Measurements from ENCODE around the gene AWAT2. TPM values are rescaled to one million over a fixed set of nuclear protein-coding genes. Genes with fewer than 3 reads are reported as not detected.

AWAT2 gene
- not detected in 2 replicates for total RNA-seq

GRCh38 chrX:70049925-70050324, at the start of gene AWAT2:
Gene AWAT2, minus strand, starts transcription at chrX:70049938. Its CDS starts 6 bp downstream, at chrX:70049932.
- no peaks in the 10 kb centered on the region for H3K4me1 Mint-ChIP-seq (ENCODE audit: low read depth)
- peaks cover 7% of the 10 kb centered on the region for H3K27me3 Mint-ChIP-seq (ENCODE audit: insufficient read depth)
- intact Hi-C loops (cut with micrococcal nuclease) = no loop called here
- no peaks in the 10 kb centered on the region for H3K9me3 Mint-ChIP-seq
- H3K36me3 Mint-ChIP-seq (ENCODE audit: low read depth) = no peaks in the 10 kb centered on the region
- no peak within 1 kb of the TSS for H3K4me3 Mint-ChIP-seq
- DNase-seq (ENCODE audit: low spot score) = no peak
- no peak within 1 kb of the TSS for H3K27ac Mint-ChIP-seq

GRCh38 chrX:70096052-70096451, 46.3 kb upstream of the AWAT2 start:
- DNase-seq (ENCODE audit: low spot score) = no peak
- H3K9me3 Mint-ChIP-seq = no peaks in the 10 kb centered on the region
- H3K4me1 Mint-ChIP-seq (ENCODE audit: low read depth) = peaks cover 4% of the 10 kb centered on the region
- no peak overlapping the region for H3K4me3 Mint-ChIP-seq
- H3K27ac Mint-ChIP-seq = no peak overlapping the region
- no peaks in the 10 kb centered on the region for H3K36me3 Mint-ChIP-seq (ENCODE audit: low read depth)
- H3K27me3 Mint-ChIP-seq (ENCODE audit: insufficient read depth) = peaks cover 7% of the 10 kb centered on the region
- intact Hi-C loops (cut with micrococcal nuclease) = loop anchor here (5.0 kb wide), 4 partner anchors 64 to 674 kb away; no protein-coding TSS in a partner anchor

GRCh38 chrX:70092247-70092646, 42.5 kb upstream of the AWAT2 start:
- no peak overlapping the region for H3K27ac Mint-ChIP-seq
- no peak overlapping the region for H3K4me3 Mint-ChIP-seq
- H3K27me3 Mint-ChIP-seq (ENCODE audit: insufficient read depth) = no peaks in the 10 kb centered on the region
- no peaks in the 10 kb centered on the region for H3K9me3 Mint-ChIP-seq
- no peak for DNase-seq (ENCODE audit: low spot score)
- intact Hi-C loops (cut with micrococcal nuclease) = no loop called here
- H3K36me3 Mint-ChIP-seq (ENCODE audit: low read depth) = no peaks in the 10 kb centered on the region
- peaks cover 4% of the 10 kb centered on the region for H3K4me1 Mint-ChIP-seq (ENCODE audit: low read depth)

DNA sequence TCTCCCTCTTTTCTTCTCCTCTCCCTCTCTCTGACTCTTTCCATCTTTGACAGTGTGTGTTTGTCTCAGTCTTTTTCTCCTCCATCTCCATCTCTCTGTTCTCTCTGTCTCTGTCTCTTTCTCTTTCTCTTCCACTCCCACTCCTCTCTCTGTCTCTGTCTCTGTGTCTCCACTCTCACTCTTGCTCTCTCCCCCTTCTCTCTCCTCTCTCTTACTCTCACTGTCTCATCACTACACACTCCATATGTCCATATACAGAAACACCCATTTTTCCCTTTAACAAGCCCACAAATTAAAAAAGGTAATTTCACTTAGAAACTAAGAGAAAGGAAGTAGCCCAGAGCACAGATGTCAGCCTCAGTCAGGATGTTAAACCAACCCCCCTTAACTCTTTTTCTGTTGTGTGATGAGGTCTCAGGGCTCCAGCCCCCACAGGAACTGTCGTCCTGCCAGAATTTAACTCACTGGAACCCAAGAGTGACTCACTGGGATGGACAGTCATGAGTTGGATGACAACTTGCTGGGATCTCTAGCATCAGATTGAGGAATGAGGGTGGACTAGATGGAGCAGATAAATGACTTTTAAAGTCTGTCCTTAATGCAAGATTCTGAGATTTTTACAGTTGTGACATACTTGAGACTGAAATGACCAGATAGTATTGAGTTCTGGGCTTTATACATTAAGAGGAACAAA, 40.0 kb upstream of the AWAT2 start:
- no peak overlapping the region for H3K27ac Mint-ChIP-seq
- intact Hi-C loops (cut with micrococcal nuclease) = no loop called here

GRCh38 chrX:70088751-70089150, 39.0 kb upstream of the AWAT2 start:
- no peaks in the 10 kb centered on the region for H3K9me3 Mint-ChIP-seq
- H3K27me3 Mint-ChIP-seq (ENCODE audit: insufficient read depth) = no peaks in the 10 kb centered on the region
- no peaks in the 10 kb centered on the region for H3K4me1 Mint-ChIP-seq (ENCODE audit: low read depth)
- H3K4me3 Mint-ChIP-seq = no peak overlapping the region
- no peaks in the 10 kb centered on the region for H3K36me3 Mint-ChIP-seq (ENCODE audit: low read depth)
- DNase-seq (ENCODE audit: low spot score) = no peak
- intact Hi-C loops (cut with micrococcal nuclease) = no loop called here
- no peak overlapping the region for H3K27ac Mint-ChIP-seq

More for the DNA sequence above, 40.0 kb upstream of the AWAT2 start:
- no peak overlapping the region for H3K4me3 Mint-ChIP-seq
- no peaks in the 10 kb centered on the region for H3K4me1 Mint-ChIP-seq (ENCODE audit: low read depth)
- H3K27me3 Mint-ChIP-seq (ENCODE audit: insufficient read depth) = no peaks in the 10 kb centered on the region
- H3K36me3 Mint-ChIP-seq (ENCODE audit: low read depth) = no peaks in the 10 kb centered on the region
- H3K9me3 Mint-ChIP-seq = no peaks in the 10 kb centered on the region
- no peak for DNase-seq (ENCODE audit: low spot score)

- Mint-ChIP-seq H3K4me3 (no peak overlapping the region), H3K27ac (no peak overlapping the region), H3K27me3 (ENCODE audit: insufficient read depth) (no peaks in the 10 kb centered on the region), H3K36me3 (ENCODE audit: low read depth) (no peaks in the 10 kb centered on the region), H3K9me3 (no peaks in the 10 kb centered on the region), H3K4me1 (ENCODE audit: low read depth) (no peaks in the 10 kb centered on the region)
- DNase-seq (ENCODE audit: low spot score) = no peak
- intact Hi-C loops (cut with micrococcal nuclease) = no loop called here
Observed at GRCh38 chrX:70087857-70088630, 38.3 kb upstream of the AWAT2 start.

GRCh38 chrX:70084592-70085240, 35.0 kb upstream of the AWAT2 start:
- H3K27me3 Mint-ChIP-seq (ENCODE audit: insufficient read depth) = no peaks in the 10 kb centered on the region
- no peak overlapping the region for H3K27ac Mint-ChIP-seq
- H3K9me3 Mint-ChIP-seq = no peaks in the 10 kb centered on the region
- no peak for DNase-seq (ENCODE audit: low spot score)
- no peaks in the 10 kb centered on the region for H3K4me1 Mint-ChIP-seq (ENCODE audit: low read depth)
- intact Hi-C loops (cut with micrococcal nuclease) = no loop called here
- H3K36me3 Mint-ChIP-seq (ENCODE audit: low read depth) = no peaks in the 10 kb centered on the region
- no peak overlapping the region for H3K4me3 Mint-ChIP-seq

GRCh38 chrX:70082723-70083122, 33.0 kb upstream of the AWAT2 start:
- Mint-ChIP-seq H3K9me3 (no peaks in the 10 kb centered on the region), H3K4me1 (ENCODE audit: low read depth) (no peaks in the 10 kb centered on the region), H3K27ac (no peak overlapping the region), H3K4me3 (no peak overlapping the region), H3K36me3 (ENCODE audit: low read depth) (no peaks in the 10 kb centered on the region), H3K27me3 (ENCODE audit: insufficient read depth) (no peaks in the 10 kb centered on the region)
- no peak for DNase-seq (ENCODE audit: low spot score)
- intact Hi-C loops (cut with micrococcal nuclease) = no loop called here

GRCh38 chrX:70079870-70080269, 30.1 kb upstream of the AWAT2 start:
- H3K9me3 Mint-ChIP-seq = no peaks in the 10 kb centered on the region
- no peak overlapping the region for H3K27ac Mint-ChIP-seq
- no peak overlapping the region for H3K4me3 Mint-ChIP-seq
- intact Hi-C loops (cut with micrococcal nuclease) = no loop called here
- no peaks in the 10 kb centered on the region for H3K4me1 Mint-ChIP-seq (ENCODE audit: low read depth)
- no peak for DNase-seq (ENCODE audit: low spot score)
- no peaks in the 10 kb centered on the region for H3K36me3 Mint-ChIP-seq (ENCODE audit: low read depth)
- no peaks in the 10 kb centered on the region for H3K27me3 Mint-ChIP-seq (ENCODE audit: insufficient read depth)

DNA sequence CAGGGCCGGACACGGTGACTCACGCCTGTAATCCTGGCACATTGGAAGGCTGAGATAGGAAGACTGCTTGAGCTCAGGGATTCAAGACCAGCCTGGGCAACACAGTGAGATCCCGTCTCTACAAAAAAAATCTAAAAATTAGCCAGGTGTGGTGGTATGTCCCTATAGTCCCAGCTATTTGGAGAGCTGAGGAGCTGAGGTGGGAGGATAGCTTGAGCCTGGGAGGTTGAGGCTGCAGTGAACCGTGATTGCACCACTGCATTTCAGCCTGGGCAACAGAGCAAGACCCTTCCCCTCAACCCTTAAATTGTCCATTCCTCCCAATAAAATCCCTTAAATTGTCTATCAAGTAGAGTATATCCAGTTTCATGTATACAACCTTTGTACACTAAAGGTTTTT, 29.6 kb upstream of the AWAT2 start:
- Mint-ChIP-seq H3K4me3 (no peak overlapping the region), H3K9me3 (no peaks in the 10 kb centered on the region), H3K27me3 (ENCODE audit: insufficient read depth) (no peaks in the 10 kb centered on the region), H3K27ac (no peak overlapping the region), H3K4me1 (ENCODE audit: low read depth) (no peaks in the 10 kb centered on the region), H3K36me3 (ENCODE audit: low read depth) (no peaks in the 10 kb centered on the region)
- no peak for DNase-seq (ENCODE audit: low spot score)
- intact Hi-C loops (cut with micrococcal nuclease) = no loop called here

GRCh38 chrX:70066646-70067045, 16.9 kb upstream of the AWAT2 start:
- no peaks in the 10 kb centered on the region for H3K9me3 Mint-ChIP-seq
- no peak for DNase-seq (ENCODE audit: low spot score)
- intact Hi-C loops (cut with micrococcal nuclease) = no loop called here
- H3K4me1 Mint-ChIP-seq (ENCODE audit: low read depth) = no peaks in the 10 kb centered on the region
- H3K36me3 Mint-ChIP-seq (ENCODE audit: low read depth) = no peaks in the 10 kb centered on the region
- peaks cover 4% of the 10 kb centered on the region for H3K27me3 Mint-ChIP-seq (ENCODE audit: insufficient read depth)
- H3K4me3 Mint-ChIP-seq = no peak overlapping the region
- H3K27ac Mint-ChIP-seq = no peak overlapping the region

DNA sequence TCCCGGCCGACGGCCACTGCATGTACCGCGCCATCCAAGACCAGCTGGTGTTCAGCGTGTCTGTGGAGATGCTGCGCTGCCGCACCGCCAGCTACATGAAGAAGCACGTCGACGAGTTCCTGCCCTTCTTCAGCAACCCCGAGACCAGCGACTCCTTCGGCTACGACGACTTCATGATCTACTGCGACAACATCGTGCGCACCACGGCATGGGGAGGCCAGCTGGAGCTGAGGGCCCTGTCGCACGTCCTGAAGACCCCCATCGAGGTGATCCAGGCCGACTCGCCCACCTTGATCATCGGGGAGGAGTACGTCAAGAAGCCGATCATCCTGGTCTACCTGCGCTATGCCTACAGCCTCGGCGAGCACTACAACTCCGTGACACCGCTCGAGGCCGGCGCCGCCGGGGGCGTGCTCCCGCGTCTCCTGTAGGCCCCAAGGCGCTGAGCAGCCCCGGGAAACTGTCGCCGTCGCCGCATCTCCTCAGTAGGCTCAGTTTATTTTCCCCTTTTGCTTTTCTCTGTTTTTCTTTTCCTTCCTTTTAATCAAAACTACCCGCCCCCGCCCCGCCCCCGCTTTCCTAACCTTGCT, 13.3 kb upstream of the AWAT2 start:
- no peak overlapping the region for H3K27ac Mint-ChIP-seq
- no peaks in the 10 kb centered on the region for H3K4me1 Mint-ChIP-seq (ENCODE audit: low read depth)
- H3K4me3 Mint-ChIP-seq = no peak overlapping the region
- no peaks in the 10 kb centered on the region for H3K36me3 Mint-ChIP-seq (ENCODE audit: low read depth)
- DNase-seq (ENCODE audit: low spot score) = no peak
- intact Hi-C loops (cut with micrococcal nuclease) = no loop called here
- peaks cover 4% of the 10 kb centered on the region for H3K27me3 Mint-ChIP-seq (ENCODE audit: insufficient read depth)
- no peaks in the 10 kb centered on the region for H3K9me3 Mint-ChIP-seq

DNA sequence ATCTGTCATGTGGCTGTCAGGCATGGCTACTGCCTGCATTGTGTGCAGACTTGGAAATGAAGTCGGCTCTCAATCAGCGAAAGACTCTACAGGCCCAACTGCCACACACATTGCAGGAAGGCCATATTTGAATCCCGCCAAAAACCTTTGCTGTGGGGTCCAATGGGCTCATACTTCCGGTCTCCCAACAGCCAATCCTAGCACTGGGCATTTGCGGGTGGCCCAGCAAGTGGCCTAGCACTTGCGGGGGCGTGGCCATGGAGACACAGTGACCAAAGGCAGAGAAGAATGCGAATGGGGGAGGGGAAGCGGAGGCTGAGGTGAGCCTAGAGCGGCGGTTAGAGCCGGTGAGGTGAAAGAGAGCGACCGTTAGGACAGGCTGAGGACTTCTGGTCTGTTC, 12.3 kb upstream of the AWAT2 start, which contains the start of gene OTUD6A:
OTUD6A (plus strand) TSS at position 382 of the 400 bp plus-strand sequence. CDS start 68 bp downstream, outside the sequence.
- intact Hi-C loops (cut with micrococcal nuclease) = no loop called here
- Mint-ChIP-seq H3K9me3 (no peaks in the 10 kb centered on the region), H3K4me3 (no peak within 1 kb of the TSS), H3K4me1 (ENCODE audit: low read depth) (no peaks in the 10 kb centered on the region), H3K27ac (no peak within 1 kb of the TSS), H3K27me3 (ENCODE audit: insufficient read depth) (peaks cover 2% of the 10 kb centered on the region), H3K36me3 (ENCODE audit: low read depth) (no peaks in the 10 kb centered on the region)
- DNase-seq (ENCODE audit: low spot score) = no peak

Data from activated T-helper 1 cell treated with anti-CD3 and anti-CD28 coated beads, Interleukin-12 subunit alpha, Interleukin-12 subunit beta, Interleukin-2, Interleukin-4 antibody, amounts not matched to agents 30 ng/mL and 10 ng/mL and 1 ng/mL, durations not matched to agents 14 hours and 24 hours and 36 hours (primary cell).